Astrocyte of the cerebellum (primary cell): ENCODE data around the gene STK32C.

Source experiments
- DNase-seq: peaks from one replicate; pipeline ENCODE4 v3.0.0-alpha.2; 2011; ENCODE audit warnings: low read depth
- H3K4me3 ChIP-seq: 2 replicates; pipeline ENCODE4 v1.5.1; 2011; ENCODE audit warnings: mild to moderate bottlenecking, low read depth, low read length, moderate library complexity
- CTCF ChIP-seq: IDR thresholded peaks from 2 replicates; pipeline ENCODE4 v1.5.1; 2012; ENCODE audit warnings: low read length, low read depth, moderate library complexity, mild to moderate bottlenecking; ENCODE audit errors: missing control alignments
- in situ Hi-C: cut with HindIII; loops from 2 replicates; pipeline ENCODE4 v1.10.0; 2017; ENCODE audit warnings: low sequenced_read_pairs

STK32C gene

GRCh38 chr10:132201111-132201969 is 106.4 kb downstream of the STK32C start:
- TF ChIP-seq CTCF = no peak
- no peak overlapping the region for H3K4me3 ChIP-seq
- in situ Hi-C loops = loop anchor here (10.0 kb wide), 1 partner anchor 143 kb away; no protein-coding TSS in a partner anchor
- no peak for DNase-seq

- no peak overlapping the region for H3K4me3 ChIP-seq
- in situ Hi-C loops = loop anchor here (10.0 kb wide), 1 partner anchor 144 kb away; no protein-coding TSS in a partner anchor
- TF ChIP-seq CTCF = no peak
- DNase-seq = no peak
Measured at GRCh38 chr10:132200344-132201110, 107.2 kb downstream of the STK32C start.

- no peak for TF ChIP-seq CTCF
- no peak overlapping the region for H3K4me3 ChIP-seq
- DNase-seq = no peak
- in situ Hi-C loops = loop anchor here (10.0 kb wide), 1 partner anchor 145 kb away; no protein-coding TSS in a partner anchor
Measured at GRCh38 chr10:132199854-132200311, 107.9 kb downstream of the STK32C start.

- in situ Hi-C loops = no loop called here
- no peak overlapping the region for H3K4me3 ChIP-seq
- DNase-seq = no peak
- no peak for TF ChIP-seq CTCF
Measured at GRCh38 chr10:132199268-132199853, 108.4 kb downstream of the STK32C start.

GRCh38 chr10:132198381-132199181 is 109.2 kb downstream of the STK32C start:
- in situ Hi-C loops = no loop called here
- no peak overlapping the region for H3K4me3 ChIP-seq
- no peak for TF ChIP-seq CTCF
- no peak for DNase-seq

GRCh38 chr10:132198068-132198370 is 109.7 kb downstream of the STK32C start:
- TF ChIP-seq CTCF = no peak
- DNase-seq = no peak
- in situ Hi-C loops = no loop called here
- H3K4me3 ChIP-seq = no peak overlapping the region
